Mesenchymal stem cell (in vitro differentiated cells and primary cell): ENCODE results near the gene CD300LF.

ENCODE experiments used
- DNase-seq: peaks from one replicate; pipeline ENCODE4 v3.0.0-alpha.2; 2013
- H2AFZ ChIP-seq: one replicate; pipeline ENCODE4 v1.6.1; 2013; ENCODE audit warnings: low read depth, mild to moderate bottlenecking, control low read depth, inconsistent platforms, low read length, moderate library complexity
- H2AK5ac ChIP-seq: 2 replicates; pipeline ENCODE4 v1.6.1; 2013; ENCODE audit warnings: low read length, moderate library complexity, mild to moderate bottlenecking, inconsistent platforms; ENCODE audit not compliant: severe bottlenecking
- H2BK120ac ChIP-seq: one replicate; pipeline ENCODE4 v1.6.1; 2013; ENCODE audit warnings: low read depth, mild to moderate bottlenecking, inconsistent platforms, low read length, moderate library complexity
- H2BK12ac ChIP-seq, 2 experiments: one replicate each; pipeline ENCODE4 v1.6.1; 2013; ENCODE audit warnings: inconsistent platforms in 2 of 2, low read length in 2 of 2, mild to moderate bottlenecking in 2 of 2, moderate library complexity in 2 of 2, control low read depth in 1 of 2
- H2BK15ac ChIP-seq: one replicate; pipeline ENCODE4 v1.6.1; 2013; ENCODE audit warnings: mild to moderate bottlenecking, low read depth, inconsistent platforms; ENCODE audit not compliant: poor library complexity, severe bottlenecking
- H2BK5ac ChIP-seq: 2 replicates; pipeline ENCODE4 v1.6.1; 2013; ENCODE audit warnings: low read depth, mild to moderate bottlenecking, low read length, control low read depth, inconsistent platforms; ENCODE audit not compliant: poor library complexity, severe bottlenecking
- H3K14ac ChIP-seq, 2 experiments: one replicate each; pipeline ENCODE4 v1.6.1; 2013; ENCODE audit warnings: inconsistent platforms in 2 of 2, low read length in 2 of 2, control low read depth in 1 of 2, mild to moderate bottlenecking in 1 of 2, moderate library complexity in 1 of 2
- H3K18ac ChIP-seq, 2 experiments: one replicate each; pipeline ENCODE4 v1.6.1; 2013; ENCODE audit warnings: inconsistent platforms in 2 of 2, low read length in 2 of 2, control low read depth in 1 of 2, low read depth in 1 of 2, mild to moderate bottlenecking in 1 of 2
- H3K23ac ChIP-seq, 2 experiments: one replicate each; pipeline ENCODE4 v1.6.1; 2013; ENCODE audit warnings: inconsistent platforms in 2 of 2, low read length in 2 of 2, mild to moderate bottlenecking in 2 of 2, moderate library complexity in 2 of 2, control low read depth in 1 of 2
- H3K27ac ChIP-seq: 2 replicates; pipeline ENCODE4 v1.5.1; 2013; ENCODE audit warnings: mild to moderate bottlenecking, moderate library complexity, low read length, control low read depth, inconsistent platforms; ENCODE audit not compliant: poor library complexity, severe bottlenecking
- H3K27me3 ChIP-seq, 2 experiments: 2 replicates each; pipeline versions ENCODE4 v1.6.1 to v1.7.0; 2013; ENCODE audit warnings: low read length in 2 of 2, mild to moderate bottlenecking in 2 of 2, moderate library complexity in 2 of 2, control low read depth in 1 of 2, inconsistent platforms in 1 of 2; ENCODE audit not compliant: control insufficient read depth in 1 of 2, insufficient read depth in 1 of 2
- H3K36me3 ChIP-seq, 2 experiments: 2 replicates each; pipeline versions ENCODE4 v1.6.1 to v1.7.0; 2013; ENCODE audit warnings: low read length in 2 of 2, control low read depth in 1 of 2, inconsistent platforms in 1 of 2, low read depth in 1 of 2, mild to moderate bottlenecking in 1 of 2; ENCODE audit not compliant: insufficient read depth in 2 of 2, control insufficient read depth in 1 of 2
- H3K4ac ChIP-seq, 2 experiments: one replicate each; pipeline ENCODE4 v1.6.1; 2013; ENCODE audit warnings: inconsistent platforms in 2 of 2, low read length in 2 of 2, mild to moderate bottlenecking in 2 of 2, moderate library complexity in 2 of 2, control low read depth in 1 of 2, low read depth in 1 of 2
- H3K4me1 ChIP-seq: 2 replicates; pipeline ENCODE4 v1.6.1; 2013; ENCODE audit warnings: low read depth, low read length, control low read depth; ENCODE audit not compliant: control insufficient read depth, insufficient read depth
- H3K4me2 ChIP-seq: 2 replicates; pipeline ENCODE4 v1.6.1; 2013; ENCODE audit warnings: low read length, mild to moderate bottlenecking, inconsistent platforms; ENCODE audit not compliant: poor library complexity, severe bottlenecking
- H3K4me3 ChIP-seq, 2 experiments: 2 replicates each; pipeline versions ENCODE4 v1.5.1 to v1.7.0; 2013; ENCODE audit warnings: low read length in 2 of 2, mild to moderate bottlenecking in 2 of 2, control low read depth in 1 of 2, low read depth in 1 of 2; ENCODE audit not compliant: insufficient read depth in 1 of 2
- H3K79me1 ChIP-seq: replicated peaks from 2 replicates; pipeline ENCODE4 v1.6.1; 2013; ENCODE audit warnings: mild to moderate bottlenecking, control low read depth, low read length, inconsistent platforms; ENCODE audit not compliant: poor library complexity, severe bottlenecking
- H3K9ac ChIP-seq: 2 replicates; pipeline ENCODE4 v1.7.0; 2013; ENCODE audit warnings: mild to moderate bottlenecking, low read length, moderate library complexity
- H3K9me3 ChIP-seq: 2 replicates; pipeline ENCODE4 v1.7.0; 2013; ENCODE audit warnings: mild to moderate bottlenecking, low read length; ENCODE audit not compliant: control insufficient read depth
- H4K8ac ChIP-seq: one replicate; pipeline ENCODE4 v1.6.1; 2013; ENCODE audit warnings: inconsistent platforms, mild to moderate bottlenecking, low read length, moderate library complexity
- H4K91ac ChIP-seq: one replicate; pipeline ENCODE4 v1.6.1; 2013; ENCODE audit warnings: mild to moderate bottlenecking, low read length, inconsistent platforms
- WGBS: methylation state at CpG from one replicate; pipeline ENCODE4 v1.1.7; 2013; ENCODE audit warnings: mixed read lengths; 5-methylcytosine and 5-hydroxymethylcytosine counted together

The CD300LF gene

GRCh38 chr17:74759941-74760340, 47.2 kb upstream of the CD300LF start:
- H3K27ac ChIP-seq, result peak overlapping the region; percentile 11
- H3K79me1 ChIP-seq, result peaks cover 58% of the 10 kb centered on the region
- H4K8ac ChIP-seq, result no peak overlapping the region
- H3K4ac ChIP-seq, result peak overlapping the region in 1 of 2 experiments; percentile 47
- H2AK5ac ChIP-seq, result peak overlapping the region; percentile 96
- peak overlapping the region in 1 of 2 experiments; percentile 76 for H3K18ac ChIP-seq
- whole genome bisulfite sequencing, result 82% methylated on average over 9 of the region's 10 CpGs
- peaks cover 77% of the 10 kb centered on the region for H3K4me1 ChIP-seq
- H2BK5ac ChIP-seq, result peak overlapping the region; percentile 33
- H2AFZ ChIP-seq, result no peak overlapping the region
- H3K27me3 ChIP-seq, result no peaks in the 10 kb centered on the region
- H2BK120ac ChIP-seq, result no peak overlapping the region
- DNase-seq, result no peak
- peak overlapping the region in 1 of 2 experiments; percentile 29 for H2BK12ac ChIP-seq
- H3K4me3 ChIP-seq, result no peak overlapping the region
- H3K23ac ChIP-seq, result no peak overlapping the region
- no peak overlapping the region for H4K91ac ChIP-seq
- no peak overlapping the region for H3K9ac ChIP-seq
- no peak overlapping the region for H2BK15ac ChIP-seq
- H3K36me3 ChIP-seq, result peaks cover 0 to 21% of the 10 kb centered on the region in 2 experiments
- H3K14ac ChIP-seq, result peak overlapping the region in 1 of 2 experiments; percentile 92
- H3K4me2 ChIP-seq, result no peak overlapping the region
- H3K9me3 ChIP-seq, result no peaks in the 10 kb centered on the region

- Histone ChIP-seq H3K4me3 (no peak overlapping the region), H3K27ac (peak overlapping the region; percentile 50), H2AFZ (no peak overlapping the region), H4K8ac (no peak overlapping the region), H2BK120ac (peak overlapping the region; percentile 74), H3K14ac (peak overlapping the region in 1 of 2 experiments; percentile 69), H2BK5ac (peak overlapping the region; percentile 36), H3K27me3 (no peaks in the 10 kb centered on the region), H3K9me3 (no peaks in the 10 kb centered on the region), H2BK12ac (peak overlapping the region; percentile 40 to 51), H3K9ac (no peak overlapping the region), H3K36me3 (peaks cover 0 to 16% of the 10 kb centered on the region in 2 experiments), H3K4ac (peak overlapping the region in 1 of 2 experiments; percentile 17), H3K79me1 (peaks cover 55% of the 10 kb centered on the region), H3K4me1 (peaks cover 77% of the 10 kb centered on the region), H3K23ac (no peak overlapping the region), H3K4me2 (peak overlapping the region; percentile 5), H2AK5ac (peak overlapping the region; percentile 97), H4K91ac (peak overlapping the region; percentile 47), H2BK15ac (no peak overlapping the region), H3K18ac (peak overlapping the region; percentile 5 to 60)
- no peak for DNase-seq
- 78% methylated on average over 7 of the region's 9 CpGs for WGBS
Measured at GRCh38 chr17:74759243-74759801, 46.6 kb upstream of the CD300LF start.

- Histone ChIP-seq H2BK5ac (peak overlapping the region; percentile 36), H3K79me1 (peaks cover 51% of the 10 kb centered on the region), H4K91ac (peak overlapping the region; percentile 4), H2AK5ac (peak overlapping the region; percentile 97), H2AFZ (no peak overlapping the region), H3K36me3 (peaks cover 0 to 16% of the 10 kb centered on the region in 2 experiments), H3K23ac (no peak overlapping the region), H3K27me3 (no peaks in the 10 kb centered on the region), H3K4me1 (peaks cover 72% of the 10 kb centered on the region), H3K27ac (peak overlapping the region; percentile 50), H3K4me3 (no peak overlapping the region), H3K4me2 (peak overlapping the region; percentile 24), H3K9me3 (no peaks in the 10 kb centered on the region), H2BK15ac (peak overlapping the region; percentile 86), H3K14ac (peak overlapping the region in 1 of 2 experiments; percentile 83), H3K9ac (no peak overlapping the region), H3K4ac (peak overlapping the region; percentile 9 to 67), H3K18ac (peak overlapping the region; percentile 60 to 78), H2BK120ac (peak overlapping the region; percentile 74), H2BK12ac (peak overlapping the region in 1 of 2 experiments; percentile 40), H4K8ac (peak overlapping the region; percentile 61)
- no peak for DNase-seq
- WGBS, result 100% methylated on average over 2 of the region's 2 CpGs
Measured at GRCh38 chr17:74758848-74759168, 46.1 kb upstream of the CD300LF start.

- Histone ChIP-seq H3K9ac (no peak overlapping the region), H2BK15ac (peak overlapping the region; percentile 86), H3K4me3 (no peak overlapping the region), H4K91ac (peak overlapping the region; percentile 79), H3K4me1 (peaks cover 65% of the 10 kb centered on the region), H2BK12ac (peak overlapping the region; percentile 25 to 51), H3K4ac (peak overlapping the region; percentile 17 to 67), H3K4me2 (peak overlapping the region; percentile 29), H2AK5ac (peak overlapping the region; percentile 97), H3K27ac (peak overlapping the region; percentile 50), H3K9me3 (no peaks in the 10 kb centered on the region), H3K36me3 (peaks cover 0 to 16% of the 10 kb centered on the region in 2 experiments), H2AFZ (no peak overlapping the region), H4K8ac (peak overlapping the region; percentile 70), H3K79me1 (peaks cover 45% of the 10 kb centered on the region), H3K18ac (peak overlapping the region; percentile 67 to 78), H3K27me3 (no peaks in the 10 kb centered on the region), H3K23ac (peak overlapping the region in 1 of 2 experiments; percentile 47), H3K14ac (peak overlapping the region in 1 of 2 experiments; percentile 83), H2BK5ac (no peak overlapping the region), H2BK120ac (peak overlapping the region; percentile 74)
- DNase-seq, result no peak
- 85% methylated on average over 26 of the region's 26 CpGs for WGBS
Measured at GRCh38 chr17:74757931-74758847, 45.5 kb upstream of the CD300LF start.
